Measurements from ENCODE around the gene PPP1R12C.

DNA sequence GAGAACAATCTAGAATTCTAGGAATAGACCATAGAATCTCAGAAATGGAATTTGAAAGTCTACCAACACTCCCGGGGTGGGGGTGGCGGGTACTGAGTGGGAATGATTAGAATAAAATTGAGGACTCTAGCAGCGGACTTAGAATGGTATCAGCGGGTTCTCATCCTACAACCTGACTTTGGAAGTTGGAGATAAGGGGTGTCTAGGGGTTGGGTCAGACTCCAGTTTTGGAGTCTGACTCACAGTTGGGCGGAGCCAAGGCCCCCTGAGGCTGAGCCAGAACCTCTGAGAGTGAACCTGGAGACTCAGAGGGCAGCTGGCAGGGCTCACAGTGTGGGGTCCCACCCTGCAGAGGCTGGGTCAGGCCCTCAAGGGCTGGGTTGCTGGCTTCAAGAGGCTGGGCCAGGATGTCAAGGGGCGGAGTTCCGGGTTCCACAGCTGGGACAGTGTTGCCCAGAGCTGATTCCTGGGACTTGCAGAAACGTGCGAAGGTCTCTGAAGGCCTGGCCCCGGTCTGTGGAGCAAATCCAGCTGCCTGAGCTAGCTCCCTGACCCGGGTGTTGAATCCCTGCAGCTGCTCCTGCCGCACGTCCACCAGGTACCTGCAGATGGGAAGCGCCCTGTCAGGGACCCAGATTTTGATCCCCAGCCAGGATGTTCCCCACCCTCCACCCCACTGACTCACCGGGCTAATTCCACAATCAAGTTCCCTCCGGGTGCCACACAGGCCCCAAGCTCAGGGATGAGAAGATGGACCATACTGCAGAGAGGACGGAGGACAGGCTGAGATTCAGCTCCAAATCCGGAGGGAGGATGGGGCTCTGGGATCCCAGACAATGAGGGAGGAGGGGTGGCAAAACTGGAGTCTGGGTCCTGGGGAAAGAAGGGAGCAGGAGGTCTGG lies 41.7 kb upstream of the PPP1R12C start:
- TF ChIP-seq, protein P1, sequence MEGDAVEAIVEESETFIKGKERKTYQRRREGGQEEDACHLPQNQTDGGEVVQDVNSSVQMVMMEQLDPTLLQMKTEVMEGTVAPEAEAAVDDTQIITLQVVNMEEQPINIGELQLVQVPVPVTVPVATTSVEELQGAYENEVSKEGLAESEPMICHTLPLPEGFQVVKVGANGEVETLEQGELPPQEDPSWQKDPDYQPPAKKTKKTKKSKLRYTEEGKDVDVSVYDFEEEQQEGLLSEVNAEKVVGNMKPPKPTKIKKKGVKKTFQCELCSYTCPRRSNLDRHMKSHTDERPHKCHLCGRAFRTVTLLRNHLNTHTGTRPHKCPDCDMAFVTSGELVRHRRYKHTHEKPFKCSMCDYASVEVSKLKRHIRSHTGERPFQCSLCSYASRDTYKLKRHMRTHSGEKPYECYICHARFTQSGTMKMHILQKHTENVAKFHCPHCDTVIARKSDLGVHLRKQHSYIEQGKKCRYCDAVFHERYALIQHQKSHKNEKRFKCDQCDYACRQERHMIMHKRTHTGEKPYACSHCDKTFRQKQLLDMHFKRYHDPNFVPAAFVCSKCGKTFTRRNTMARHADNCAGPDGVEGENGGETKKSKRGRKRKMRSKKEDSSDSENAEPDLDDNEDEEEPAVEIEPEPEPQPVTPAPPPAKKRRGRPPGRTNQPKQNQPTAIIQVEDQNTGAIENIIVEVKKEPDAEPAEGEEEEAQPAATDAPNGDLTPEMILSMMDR (IDR thresholded peaks at IDR 0.05; ENCODE audit: low read length) = no peak
- no peak for TF ChIP-seq EZH2 (IDR thresholded peaks at IDR 0.05; ENCODE audit: borderline replicate concordance, low read length)

Data from OCI-LY1 (cell line).